ENCODE measurements around the gene SH2B3.

SH2B3 gene

GRCh38 chr12:111447571-111448265 is 42.0 kb downstream of the SH2B3 start:
- no peak for DNase-seq (ENCODE audit: extremely low read depth, insufficient read length)
- Histone ChIP-seq H3K36me3 (ENCODE audit: control insufficient read depth, insufficient read depth, low read length) (peaks cover 35% of the 10 kb centered on the region), H3K27me3 (replicated peaks; ENCODE audit: control insufficient read depth, insufficient read depth, low read length) (no peaks in the 10 kb centered on the region), H3K4me3 (replicated peaks; ENCODE audit: low read depth, low read length) (no peak overlapping the region)
- TF ChIP-seq, protein P1, sequence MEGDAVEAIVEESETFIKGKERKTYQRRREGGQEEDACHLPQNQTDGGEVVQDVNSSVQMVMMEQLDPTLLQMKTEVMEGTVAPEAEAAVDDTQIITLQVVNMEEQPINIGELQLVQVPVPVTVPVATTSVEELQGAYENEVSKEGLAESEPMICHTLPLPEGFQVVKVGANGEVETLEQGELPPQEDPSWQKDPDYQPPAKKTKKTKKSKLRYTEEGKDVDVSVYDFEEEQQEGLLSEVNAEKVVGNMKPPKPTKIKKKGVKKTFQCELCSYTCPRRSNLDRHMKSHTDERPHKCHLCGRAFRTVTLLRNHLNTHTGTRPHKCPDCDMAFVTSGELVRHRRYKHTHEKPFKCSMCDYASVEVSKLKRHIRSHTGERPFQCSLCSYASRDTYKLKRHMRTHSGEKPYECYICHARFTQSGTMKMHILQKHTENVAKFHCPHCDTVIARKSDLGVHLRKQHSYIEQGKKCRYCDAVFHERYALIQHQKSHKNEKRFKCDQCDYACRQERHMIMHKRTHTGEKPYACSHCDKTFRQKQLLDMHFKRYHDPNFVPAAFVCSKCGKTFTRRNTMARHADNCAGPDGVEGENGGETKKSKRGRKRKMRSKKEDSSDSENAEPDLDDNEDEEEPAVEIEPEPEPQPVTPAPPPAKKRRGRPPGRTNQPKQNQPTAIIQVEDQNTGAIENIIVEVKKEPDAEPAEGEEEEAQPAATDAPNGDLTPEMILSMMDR (IDR thresholded peaks at IDR 0.05; ENCODE audit: insufficient read depth, low read length, poor library complexity, severe bottlenecking): no peak

DNA sequence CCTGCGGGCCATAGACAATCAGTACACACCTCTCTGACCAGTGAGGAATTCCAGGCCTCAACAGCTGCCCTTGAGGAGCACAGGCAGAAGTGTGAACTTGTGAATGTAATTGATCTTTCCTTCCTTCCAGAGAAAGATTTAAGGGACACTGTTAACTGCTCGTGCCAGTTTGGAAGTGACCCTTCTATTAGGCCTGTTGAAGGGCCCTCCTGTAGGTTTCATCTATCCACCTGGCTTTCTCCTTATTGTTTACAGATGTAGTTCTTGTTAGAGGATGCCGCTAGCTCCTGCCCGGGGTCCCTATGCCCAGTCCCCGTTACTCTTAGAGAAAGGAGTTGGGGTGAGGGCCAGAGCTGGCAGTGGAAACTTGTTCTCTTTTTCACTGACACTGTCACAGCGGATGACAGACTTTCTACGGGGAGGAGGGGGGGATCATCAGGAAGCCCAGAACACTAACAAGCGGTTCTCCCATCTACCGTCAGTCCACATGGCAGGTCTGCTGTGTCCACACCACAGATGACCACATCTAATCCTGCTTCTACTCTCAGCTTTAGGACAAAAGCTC is 42.6 kb downstream of the SH2B3 start:
- no peak for DNase-seq (ENCODE audit: extremely low read depth, insufficient read length)
- Histone ChIP-seq H3K27me3 (replicated peaks; ENCODE audit: control insufficient read depth, insufficient read depth, low read length) (no peaks in the 10 kb centered on the region), H3K36me3 (ENCODE audit: control insufficient read depth, insufficient read depth, low read length) (peaks cover 38% of the 10 kb centered on the region), H3K4me3 (replicated peaks; ENCODE audit: low read depth, low read length) (no peak overlapping the region)
- TF ChIP-seq, protein P1 (IDR thresholded peaks at IDR 0.05; ENCODE audit: insufficient read depth, low read length, poor library complexity, severe bottlenecking): no peak

DNA sequence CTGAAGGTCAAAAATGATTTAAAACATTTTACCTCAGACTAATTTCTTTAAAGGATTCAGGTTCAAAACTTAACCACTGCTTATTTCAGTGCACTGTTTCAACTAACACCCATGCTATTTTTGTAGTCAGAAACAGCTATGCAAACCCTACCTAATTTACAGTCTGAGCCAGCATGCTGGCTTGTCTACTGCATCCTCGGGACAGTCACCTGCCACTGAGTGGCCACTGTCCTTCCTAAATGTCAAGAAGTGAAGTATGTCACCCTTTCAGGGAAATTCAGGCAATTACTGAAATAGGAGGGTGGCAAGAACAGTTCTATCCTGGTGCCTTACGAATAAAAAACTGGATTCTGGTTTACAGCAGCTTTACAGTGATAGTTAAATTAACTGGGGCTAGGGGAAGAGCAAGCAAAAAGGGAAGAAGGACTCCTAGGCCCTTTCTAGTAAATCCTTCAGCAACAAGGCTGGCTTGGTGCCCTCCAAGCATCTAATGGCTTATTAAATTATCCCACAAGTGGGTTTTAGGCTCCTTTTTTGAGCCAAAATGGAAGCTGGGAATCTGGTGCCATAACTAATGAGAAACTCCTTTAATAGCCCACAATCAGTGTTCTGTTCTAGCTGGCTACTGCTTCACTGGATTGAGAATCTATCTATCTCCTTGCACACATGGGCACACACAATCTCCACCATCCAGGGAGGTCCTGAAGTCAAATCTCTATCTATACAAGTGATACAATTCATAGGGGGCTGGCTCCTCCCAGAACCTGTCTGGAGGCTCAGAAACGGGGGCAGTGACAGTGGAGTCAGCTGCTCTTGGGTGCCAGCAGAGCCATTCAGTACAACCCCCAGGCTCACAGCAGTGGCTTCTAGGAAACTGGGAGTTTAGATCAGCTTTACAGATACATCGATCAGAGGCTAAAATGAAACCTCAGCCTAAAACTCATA is 43.4 kb downstream of the SH2B3 start:
- DNase-seq (ENCODE audit: extremely low read depth, insufficient read length): no peak
- TF ChIP-seq, protein P1 (IDR thresholded peaks at IDR 0.05; ENCODE audit: insufficient read depth, low read length, poor library complexity, severe bottlenecking): no peak
- no peaks in the 10 kb centered on the region for H3K27me3 ChIP-seq (replicated peaks; ENCODE audit: control insufficient read depth, insufficient read depth, low read length)
- no peak overlapping the region for H3K4me3 ChIP-seq (replicated peaks; ENCODE audit: low read depth, low read length)
- peaks cover 44% of the 10 kb centered on the region for H3K36me3 ChIP-seq (ENCODE audit: control insufficient read depth, insufficient read depth, low read length)

GRCh38 chr12:111450676-111451075 is 45.0 kb downstream of the SH2B3 start:
- no peak overlapping the region for H3K4me3 ChIP-seq (replicated peaks; ENCODE audit: low read depth, low read length)
- H3K36me3 ChIP-seq (ENCODE audit: control insufficient read depth, insufficient read depth, low read length): peaks cover 47% of the 10 kb centered on the region
- TF ChIP-seq, protein P1 (IDR thresholded peaks at IDR 0.05; ENCODE audit: insufficient read depth, low read length, poor library complexity, severe bottlenecking): no peak
- DNase-seq (ENCODE audit: extremely low read depth, insufficient read length): no peak
- H3K27me3 ChIP-seq (replicated peaks; ENCODE audit: control insufficient read depth, insufficient read depth, low read length): no peaks in the 10 kb centered on the region

DNA sequence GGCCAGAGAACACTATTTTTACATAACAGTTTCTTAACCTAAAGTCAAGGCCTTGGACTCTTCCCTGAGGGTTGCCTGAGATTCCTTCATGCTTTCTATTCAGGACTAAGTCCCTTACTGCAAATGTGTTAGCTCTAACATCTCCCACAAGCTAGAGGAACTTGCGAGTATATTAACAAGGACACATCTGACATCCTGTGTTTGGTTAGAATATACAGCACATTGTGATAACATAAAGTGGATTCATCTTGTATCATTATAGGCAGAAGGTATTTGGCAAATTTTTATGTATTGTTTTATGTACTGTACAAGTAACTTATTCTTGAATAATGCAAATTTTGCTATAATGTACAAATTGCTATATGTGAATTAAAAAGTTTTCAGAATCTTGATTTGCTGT is 45.5 kb downstream of the SH2B3 start:
- TF ChIP-seq, protein P1 (IDR thresholded peaks at IDR 0.05; ENCODE audit: insufficient read depth, low read length, poor library complexity, severe bottlenecking): no peak
- DNase-seq (ENCODE audit: extremely low read depth, insufficient read length): no peak
- Histone ChIP-seq H3K27me3 (replicated peaks; ENCODE audit: control insufficient read depth, insufficient read depth, low read length) (no peaks in the 10 kb centered on the region), H3K4me3 (replicated peaks; ENCODE audit: low read depth, low read length) (no peak overlapping the region), H3K36me3 (ENCODE audit: control insufficient read depth, insufficient read depth, low read length) (peaks cover 45% of the 10 kb centered on the region)
